GM21381 (cell line): ENCODE data around the gene FOSL1.

Experiments used
- ATAC-seq: cut with Tn5 transposase; IDR thresholded peaks from one replicate; pipeline ENCODE4 v1.9.1; 2021; ENCODE audit warnings: mild to moderate bottlenecking, moderate library complexity; ENCODE audit not compliant: unreplicated experiment

Gene FOSL1

DNA sequence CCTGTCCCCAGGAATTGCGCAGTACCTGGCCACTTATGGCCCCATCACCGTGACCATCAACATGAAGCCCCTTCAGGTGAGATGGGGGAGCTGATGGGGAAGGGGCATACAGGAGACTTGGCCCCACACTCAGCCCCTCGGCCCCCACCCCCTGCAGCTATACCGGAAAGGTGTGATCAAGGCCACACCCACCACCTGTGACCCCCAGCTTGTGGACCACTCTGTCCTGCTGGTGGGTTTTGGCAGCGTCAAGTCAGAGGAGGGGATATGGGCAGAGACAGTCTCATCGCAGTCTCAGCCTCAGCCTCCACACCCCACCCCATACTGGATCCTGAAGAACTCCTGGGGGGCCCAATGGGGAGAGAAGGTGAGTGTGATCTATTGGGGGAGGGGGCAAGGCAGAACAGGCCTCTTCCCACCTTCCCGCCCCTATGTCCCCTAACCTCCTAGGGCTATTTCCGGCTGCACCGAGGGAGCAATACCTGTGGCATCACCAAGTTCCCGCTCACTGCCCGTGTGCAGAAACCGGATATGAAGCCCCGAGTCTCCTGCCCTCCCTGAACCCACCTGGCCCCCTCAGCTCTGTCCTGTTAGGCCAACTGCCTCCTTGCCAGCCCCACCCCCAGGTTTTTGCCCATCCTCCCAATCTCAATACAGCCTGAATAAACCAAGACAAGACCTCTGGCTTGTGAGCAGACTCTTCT lies 17.0 kb downstream of the FOSL1 start:
- no peak for ATAC-seq

GRCh38 chr11:65882120-65883057 lies 17.8 kb downstream of the FOSL1 start:
- no peak for ATAC-seq

DNA sequence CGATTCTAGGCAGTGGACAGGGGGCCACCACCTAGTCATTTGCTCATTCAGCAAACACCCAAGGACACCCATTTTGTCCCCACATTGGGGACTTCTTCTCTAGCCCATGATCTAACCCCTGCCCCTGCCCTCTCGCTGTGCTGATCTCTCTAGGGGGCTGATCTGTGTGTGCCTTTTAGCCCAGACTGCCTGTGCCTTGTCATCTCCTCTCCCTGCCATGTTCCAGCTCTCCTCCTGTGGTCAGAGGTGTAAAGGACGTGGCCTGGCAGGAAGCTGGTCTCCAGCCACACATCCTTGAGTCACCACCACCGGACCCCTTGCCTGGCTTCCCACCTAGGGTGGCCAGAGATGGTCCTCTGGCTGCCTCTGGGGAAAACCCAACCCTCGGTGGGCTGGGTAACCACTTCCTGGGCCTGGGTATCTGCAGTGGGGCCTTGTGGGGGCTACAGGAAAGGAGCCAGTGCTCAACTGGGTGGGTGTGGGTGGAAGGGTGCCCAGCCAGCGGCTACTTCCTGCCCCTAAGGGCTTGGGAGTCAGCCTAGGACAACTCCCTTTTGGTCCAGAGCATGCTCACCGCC lies 19.3 kb downstream of the FOSL1 start:
- no peak for ATAC-seq

- no peak for ATAC-seq
Measured at GRCh38 chr11:65880027-65880426, 20.2 kb downstream of the FOSL1 start.

GRCh38 chr11:65879617-65880016 lies 20.6 kb downstream of the FOSL1 start, which contains the start of gene CTSW:
Gene CTSW (plus strand): TSS chr11:65879837. CDS start chr11:65879855, 18 bp downstream.
- ATAC-seq: no peak

GRCh38 chr11:65873318-65874156 lies 26.7 kb downstream of the FOSL1 start:
- peak; percentile 82 for ATAC-seq

DNA sequence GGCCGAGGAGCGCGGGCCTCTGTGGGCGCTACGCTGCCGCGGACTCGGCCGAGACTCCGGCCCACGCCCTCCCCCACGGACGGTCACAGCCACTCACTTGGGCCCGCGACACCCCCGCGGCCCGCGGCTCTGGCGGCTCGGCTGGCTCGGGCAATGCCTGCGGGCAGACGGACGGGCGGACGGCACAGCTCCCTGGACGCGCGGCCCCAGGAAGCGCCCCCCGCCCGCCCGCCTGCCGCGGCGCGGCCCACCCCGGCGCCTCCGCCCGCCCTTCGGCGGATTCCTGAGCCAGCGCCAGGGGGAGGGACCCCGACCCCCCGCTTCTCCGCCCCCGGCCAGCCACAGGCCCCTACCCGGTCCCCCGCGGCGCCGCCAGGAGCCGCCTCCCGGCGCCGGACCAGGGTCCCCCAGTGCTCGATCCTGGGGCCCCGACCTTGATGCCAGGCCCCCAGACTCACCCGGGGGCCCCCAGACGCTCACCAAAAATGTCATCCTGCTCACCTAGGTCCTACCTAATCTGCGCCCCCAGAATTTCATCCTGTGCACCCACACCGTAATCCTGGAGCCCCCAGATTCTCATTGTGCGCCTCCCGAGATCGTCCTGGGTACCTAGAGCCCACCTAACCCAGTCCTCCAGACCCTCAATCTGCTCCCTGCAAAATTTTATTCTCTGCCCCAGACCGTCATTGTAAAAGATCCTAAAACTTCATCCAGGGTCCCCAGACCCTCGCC lies 27.4 kb downstream of the FOSL1 start, which contains the start of gene EFEMP2:
EFEMP2 (minus strand) TSS at position 215 of the 732 bp plus-strand sequence. CDS start 446 bp downstream, outside the sequence.
- ATAC-seq: no peak

- no peak for ATAC-seq
Measured at GRCh38 chr11:65871811-65872548, 28.2 kb downstream of the FOSL1 start.

- ATAC-seq: no peak
Measured at GRCh38 chr11:65870706-65871681, 29.2 kb downstream of the FOSL1 start.

GRCh38 chr11:65870307-65870658 lies 29.9 kb downstream of the FOSL1 start:
- no peak for ATAC-seq

- ATAC-seq: no peak
Measured at GRCh38 chr11:65869643-65870306, 30.4 kb downstream of the FOSL1 start.

DNA sequence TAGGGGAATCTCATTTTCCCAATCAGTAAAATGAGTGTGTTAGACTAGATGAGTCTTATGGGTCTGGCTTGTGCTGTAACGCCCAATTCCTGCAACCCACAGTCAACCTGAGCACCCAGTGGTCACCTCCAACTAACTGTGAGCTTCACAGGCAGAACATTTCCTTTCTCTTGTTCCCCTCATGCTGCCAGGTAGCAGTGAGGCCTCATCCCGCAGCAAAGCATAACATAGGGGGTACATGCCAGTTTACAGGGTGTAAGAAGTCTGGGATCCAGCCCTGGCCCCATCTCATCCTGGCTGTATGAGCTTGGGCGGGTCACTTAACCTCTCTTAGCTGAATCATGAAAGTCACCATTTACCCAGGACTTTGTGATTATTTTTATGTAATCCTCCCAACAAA lies 31.3 kb downstream of the FOSL1 start:
- no peak for ATAC-seq

DNA sequence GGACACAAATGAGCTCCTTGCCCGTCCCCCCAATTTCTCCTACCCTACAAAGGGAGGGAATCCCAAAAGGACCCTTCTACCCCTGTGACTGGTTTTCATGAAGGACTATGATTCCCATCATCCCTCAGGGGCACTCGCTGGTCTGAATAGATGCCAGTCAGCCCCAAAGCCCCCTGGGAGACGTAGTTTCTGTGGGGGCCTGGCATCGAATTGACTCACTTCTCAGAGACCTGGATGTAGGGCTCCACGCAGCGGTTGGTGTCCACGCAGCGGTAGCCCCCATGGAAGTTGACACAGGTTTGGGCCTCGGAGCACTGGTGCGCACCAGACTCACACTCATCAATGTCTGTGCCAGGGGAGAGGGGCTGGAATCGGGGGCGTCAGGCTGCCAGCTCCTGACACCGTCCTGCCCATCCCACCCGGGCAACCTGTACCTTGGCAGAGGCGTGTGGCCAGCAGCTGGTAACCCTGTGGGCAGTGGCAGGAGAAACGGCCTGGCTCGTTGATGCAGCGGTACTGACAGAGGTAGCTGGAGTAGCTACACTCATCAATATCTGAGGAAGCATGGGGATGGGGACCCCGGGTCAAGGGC lies 32.0 kb downstream of the FOSL1 start:
- no peak for ATAC-seq

DNA sequence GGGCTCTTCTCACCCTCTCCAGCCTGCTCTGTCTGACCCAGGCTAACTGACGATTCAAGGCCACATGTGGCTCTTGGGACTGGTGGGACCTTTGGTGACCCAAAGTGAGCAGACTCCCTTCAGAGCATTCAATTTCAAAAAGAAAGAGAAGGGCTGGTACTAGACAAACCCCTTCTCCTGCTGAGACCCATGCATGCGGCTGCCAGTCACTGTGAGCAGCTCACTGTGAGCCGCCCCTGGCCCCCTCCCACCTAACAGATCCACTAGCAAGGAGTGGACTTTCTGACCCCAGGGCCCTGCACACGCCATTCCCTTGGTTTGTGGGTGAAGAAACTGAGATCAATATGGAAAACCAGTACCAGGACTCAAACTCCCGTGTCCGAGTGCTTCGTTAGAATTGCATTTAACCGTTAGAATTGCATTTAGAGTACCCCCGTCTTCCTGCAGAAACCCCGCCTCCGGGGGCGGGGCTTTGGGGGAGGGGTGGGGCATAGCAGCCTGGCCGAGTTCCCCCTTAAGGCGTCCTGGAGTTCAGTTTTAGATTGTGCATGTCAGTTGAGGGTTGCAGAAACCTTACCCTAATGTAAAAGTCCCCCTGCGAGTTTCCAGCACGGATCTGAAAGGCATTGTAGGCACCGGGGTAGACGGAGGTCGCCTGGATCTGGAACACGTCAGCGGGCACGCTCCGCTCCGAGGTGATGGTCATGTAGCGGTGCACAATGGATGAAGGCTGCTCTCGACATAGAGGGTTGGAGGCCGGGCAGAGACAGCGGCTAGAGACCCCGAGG lies 32.7 kb downstream of the FOSL1 start:
- ATAC-seq: no peak

DNA sequence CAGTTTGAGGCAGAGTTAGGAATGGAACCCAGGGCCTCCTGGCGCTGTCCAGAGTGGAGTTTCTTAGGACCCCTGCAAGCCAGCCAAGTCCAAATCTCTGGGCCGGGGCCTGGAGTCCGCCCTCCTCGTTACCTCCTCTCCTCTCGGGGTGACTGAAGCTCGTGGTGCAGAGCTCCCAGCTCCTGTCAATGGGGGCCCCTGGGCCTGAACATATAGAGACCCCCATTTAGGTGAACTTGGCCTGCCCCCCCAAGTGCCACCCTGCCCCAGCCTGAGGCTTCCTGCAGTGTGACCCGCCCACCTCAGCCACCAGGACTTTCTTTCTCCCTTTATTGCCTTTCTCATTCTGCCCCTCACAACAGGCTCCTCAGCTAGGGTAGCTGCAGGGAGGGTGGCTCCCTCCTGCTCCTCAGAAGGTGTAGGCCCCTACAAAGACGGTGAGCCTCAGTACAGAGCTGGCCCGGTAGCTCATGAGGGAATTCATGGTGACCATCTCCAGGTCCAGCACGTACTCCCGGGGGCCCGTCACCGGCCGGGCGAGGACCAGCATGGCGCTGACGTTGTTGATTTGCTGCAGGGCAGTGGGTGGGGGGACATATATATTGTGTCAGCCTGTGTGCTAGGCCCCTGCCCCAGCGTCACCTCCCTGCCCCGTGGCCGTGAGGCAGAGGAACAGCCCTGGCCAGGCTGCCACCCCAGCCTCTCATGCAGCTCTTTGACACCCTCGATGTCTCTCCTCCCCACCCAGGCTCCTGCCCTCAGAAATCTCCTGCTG lies 33.5 kb downstream of the FOSL1 start:
- no peak for ATAC-seq
